Prostate gland (tissue), 2 donors: Measurements from ENCODE around the gene FAM89A.

Experiments
- POLR2AphosphoS5 ChIP-seq: sonication (generic); formaldehyde crosslinking; IDR thresholded peaks from one replicate; pipeline ENCODE4 v1.6.1; 2017; ENCODE audit warnings: antibody characterized with exemption
- TF ChIP-seq, protein P1 (sequence below), 4 experiments: fragments of 200-600 bp in 2 of 4; fragments of 450-650 bp in 2 of 4; sonication (generic) in 2 of 4; IDR thresholded peaks; 1 replicate in 3 of 4; 2 replicates in 1 of 4; pipeline ENCODE4 v1.5.1; 2016 to 2019; ENCODE audit warnings: antibody characterized with exemption in 4 of 4, mild to moderate bottlenecking in 2 of 4, moderate library complexity in 2 of 4

DNA sequence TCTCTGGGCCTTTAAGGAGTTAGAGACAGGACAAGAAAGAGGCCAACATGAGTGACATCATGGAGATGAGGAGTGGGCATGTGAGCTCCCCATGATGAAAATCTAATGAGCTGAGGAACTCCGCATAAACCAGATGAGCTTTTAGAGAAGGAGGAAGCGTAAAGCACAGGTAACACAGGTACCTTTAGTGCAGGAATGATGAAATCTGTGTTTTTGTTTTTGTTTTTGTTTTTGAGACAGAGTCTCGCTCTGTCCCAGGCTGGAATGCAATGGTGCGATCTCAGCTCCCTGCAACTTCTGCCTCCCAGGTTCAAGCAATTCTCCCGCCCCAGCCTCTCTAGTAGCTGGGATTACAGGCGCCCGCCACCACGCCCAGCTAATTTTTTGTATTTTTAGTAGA is 12.7 kb upstream of the FAM89A start:
- no peak for TF ChIP-seq POLR2AphosphoS5
- TF ChIP-seq, protein P1, sequence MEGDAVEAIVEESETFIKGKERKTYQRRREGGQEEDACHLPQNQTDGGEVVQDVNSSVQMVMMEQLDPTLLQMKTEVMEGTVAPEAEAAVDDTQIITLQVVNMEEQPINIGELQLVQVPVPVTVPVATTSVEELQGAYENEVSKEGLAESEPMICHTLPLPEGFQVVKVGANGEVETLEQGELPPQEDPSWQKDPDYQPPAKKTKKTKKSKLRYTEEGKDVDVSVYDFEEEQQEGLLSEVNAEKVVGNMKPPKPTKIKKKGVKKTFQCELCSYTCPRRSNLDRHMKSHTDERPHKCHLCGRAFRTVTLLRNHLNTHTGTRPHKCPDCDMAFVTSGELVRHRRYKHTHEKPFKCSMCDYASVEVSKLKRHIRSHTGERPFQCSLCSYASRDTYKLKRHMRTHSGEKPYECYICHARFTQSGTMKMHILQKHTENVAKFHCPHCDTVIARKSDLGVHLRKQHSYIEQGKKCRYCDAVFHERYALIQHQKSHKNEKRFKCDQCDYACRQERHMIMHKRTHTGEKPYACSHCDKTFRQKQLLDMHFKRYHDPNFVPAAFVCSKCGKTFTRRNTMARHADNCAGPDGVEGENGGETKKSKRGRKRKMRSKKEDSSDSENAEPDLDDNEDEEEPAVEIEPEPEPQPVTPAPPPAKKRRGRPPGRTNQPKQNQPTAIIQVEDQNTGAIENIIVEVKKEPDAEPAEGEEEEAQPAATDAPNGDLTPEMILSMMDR (IDR thresholded peaks at IDR 0.05): no peak
